ENCODE measurements around the gene OR6B1. TPM values are rescaled to one million over a fixed set of nuclear protein-coding genes. Genes with fewer than 3 reads are reported as not detected.
"Not testable (repeated sequence)": the region's sequence is repeated elsewhere in the genome, so short reads cannot be mapped to it uniquely, and the experiment has no call there.

The OR6B1 gene
- total RNA-seq, 1 donor from 2014 or later: not detected

GRCh38 chr7:143993924-143994323 is 6.2 kb upstream of the OR6B1 start:
- intact Hi-C loops (cut with DNase I): no loop called here
- DNase-seq (ENCODE audit: missing footprints): no peak
- no peak for ATAC-seq

DNA sequence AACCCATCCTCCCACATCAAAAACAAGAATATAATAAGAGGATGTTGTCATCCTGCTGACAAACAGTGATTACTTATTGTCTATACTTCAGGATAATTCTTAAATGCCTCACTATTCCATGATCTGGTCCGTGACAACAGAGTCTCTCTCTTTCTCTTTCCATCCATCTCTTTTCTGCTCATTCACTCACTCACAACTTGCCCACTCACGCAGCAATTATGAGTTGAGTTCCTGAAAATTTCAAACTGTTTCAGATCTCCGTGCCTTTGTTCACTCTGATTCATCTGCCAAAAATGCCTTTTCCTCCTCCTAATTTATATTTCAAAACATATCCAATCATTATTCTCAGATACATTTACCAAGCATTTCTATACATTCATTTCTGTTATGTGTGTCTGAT is 1.4 kb downstream of the OR6B1 start:
- intact Hi-C loops (cut with DNase I): no loop called here
- ATAC-seq (no peak), DNase-seq (ENCODE audit: missing footprints) (no peak)

- ATAC-seq: no peak
- intact Hi-C loops (cut with DNase I): no loop called here
- no peak for DNase-seq (ENCODE audit: missing footprints)
Measured at GRCh38 chr7:144004703-144005102, 4.6 kb downstream of the OR6B1 start.

- intact Hi-C loops (cut with DNase I): no loop called here
- no peak for DNase-seq (ENCODE audit: missing footprints)
- no peak for ATAC-seq
Measured at GRCh38 chr7:144006029-144006691, 6.0 kb downstream of the OR6B1 start.

DNA sequence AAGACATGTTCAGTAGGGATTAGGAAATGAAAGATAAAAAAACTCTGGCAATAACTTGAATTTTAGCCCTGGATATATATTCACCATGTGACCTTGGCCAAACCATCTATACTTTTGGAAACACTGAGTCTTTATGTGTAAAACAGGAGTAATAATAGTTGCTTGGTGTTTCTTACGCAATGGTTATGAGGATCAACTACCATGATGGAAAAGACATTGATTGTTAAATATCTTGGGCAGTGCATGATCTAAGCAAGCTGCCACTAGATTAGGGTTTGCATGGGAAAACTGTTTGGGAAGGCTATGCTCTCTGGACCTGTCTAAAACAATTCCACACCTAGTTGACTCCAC is 6.5 kb downstream of the OR6B1 start:
- intact Hi-C loops (cut with DNase I): no loop called here
- DNase-seq (ENCODE audit: missing footprints): no peak
- no peak for ATAC-seq

GRCh38 chr7:144009361-144009760 is 9.2 kb downstream of the OR6B1 start:
- ATAC-seq (no peak), DNase-seq (ENCODE audit: missing footprints) (no peak)
- intact Hi-C loops (cut with DNase I): no loop called here

- DNase-seq (ENCODE audit: missing footprints); ATAC-seq; intact Hi-C loops (cut with DNase I): not testable (repeated sequence)
Measured at GRCh38 chr7:144010061-144010460, 9.9 kb downstream of the OR6B1 start.

GRCh38 chr7:144010821-144011220 is 10.7 kb downstream of the OR6B1 start:
- intact Hi-C loops (cut with DNase I); DNase-seq (ENCODE audit: missing footprints); ATAC-seq: not testable (repeated sequence)

DNA sequence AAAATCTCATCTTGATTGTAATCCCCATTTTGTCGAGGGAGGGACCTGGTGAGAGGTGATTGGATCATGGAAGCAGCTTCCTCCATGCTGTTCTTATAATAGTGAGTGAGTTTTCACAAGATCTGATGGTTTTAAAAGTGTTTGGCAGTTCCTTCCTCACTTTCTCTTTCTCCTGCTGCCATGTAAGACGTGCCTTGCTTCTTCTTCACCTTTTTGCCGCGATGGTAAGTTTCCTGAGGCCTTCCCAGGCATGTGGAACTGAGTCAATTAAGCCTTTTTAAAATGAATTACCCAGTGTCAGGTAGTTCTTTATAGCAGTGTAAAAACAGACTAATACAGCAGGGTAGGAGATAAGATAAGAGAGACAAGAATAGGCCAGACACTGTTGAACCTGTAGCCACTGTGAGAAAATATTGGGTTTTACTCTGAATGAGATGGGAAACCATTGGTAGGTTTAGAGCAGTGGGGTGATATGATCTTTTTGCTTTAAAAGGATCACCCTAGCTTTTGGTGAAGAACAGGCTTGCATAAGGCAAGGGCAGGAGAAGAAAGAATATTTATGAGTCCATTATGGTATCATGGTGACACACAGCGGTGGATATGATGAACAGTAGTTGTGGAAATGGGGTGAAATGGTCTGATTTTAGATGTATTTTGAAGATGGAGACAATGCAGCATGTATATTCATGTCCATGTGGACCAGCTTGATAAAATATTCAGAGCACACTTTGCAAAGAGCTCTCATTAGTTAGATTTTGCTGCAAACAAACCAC is 11.5 kb downstream of the OR6B1 start:
- intact Hi-C loops (cut with DNase I): no loop called here
- DNase-seq (ENCODE audit: missing footprints): no peak

DNA sequence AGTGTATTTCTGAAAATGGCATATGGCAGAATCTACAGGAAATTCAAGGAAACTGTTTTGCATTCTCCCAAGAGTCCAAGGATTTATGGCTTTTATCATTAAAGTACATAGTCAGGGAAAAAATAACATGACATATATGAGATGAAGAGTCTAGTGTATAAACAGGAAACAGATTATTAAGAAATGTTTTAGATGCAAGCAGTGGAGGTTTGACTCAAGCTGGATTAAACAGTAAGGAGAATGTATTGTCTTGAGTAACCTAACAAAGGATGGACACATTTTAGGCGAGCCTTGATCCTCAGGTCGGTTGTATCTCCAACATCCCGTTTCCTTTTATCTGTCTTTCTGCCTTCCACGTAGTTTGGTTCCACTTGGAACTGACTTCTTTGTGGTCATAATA is 17.9 kb downstream of the OR6B1 start:
- no peak for ATAC-seq
- no peak for DNase-seq (ENCODE audit: missing footprints)
- intact Hi-C loops (cut with DNase I): no loop called here

More for the DNA sequence above, 11.5 kb downstream of the OR6B1 start:
- no peak for ATAC-seq

- DNase-seq (ENCODE audit: missing footprints): no peak
- peak; percentile 80 for ATAC-seq
- intact Hi-C loops (cut with DNase I): no loop called here
Measured at GRCh38 chr7:144019457-144019856, 19.3 kb downstream of the OR6B1 start.

- DNase-seq (ENCODE audit: missing footprints): no peak
- peak; percentile 48 for ATAC-seq
- intact Hi-C loops (cut with DNase I): loop anchor here (5.0 kb wide), 1 partner anchor 118 kb away; the partner anchor contains the start of gene TCAF1
Measured at GRCh38 chr7:144020340-144020739, 20.2 kb downstream of the OR6B1 start.

DNA sequence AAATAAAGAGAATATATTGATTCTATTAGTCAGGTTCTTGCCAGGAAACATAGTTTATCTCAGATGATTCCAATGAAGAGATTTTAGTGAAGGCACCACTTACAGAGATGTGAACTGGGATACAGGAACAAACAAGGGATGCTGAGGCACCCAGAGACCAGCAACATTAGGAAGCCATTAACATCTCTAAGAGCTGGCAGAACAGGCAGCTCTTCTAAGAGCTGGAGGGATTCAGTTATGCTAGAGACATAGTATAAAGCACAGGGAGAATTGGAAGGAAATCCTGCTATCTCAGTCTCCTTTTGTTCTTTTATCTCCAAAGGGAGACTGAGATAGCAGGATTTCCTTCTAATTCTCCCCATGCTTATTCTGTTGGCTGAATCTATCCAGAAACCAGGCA is 22.0 kb downstream of the OR6B1 start:
- intact Hi-C loops (cut with DNase I): loop anchor here (5.0 kb wide), 1 partner anchor 120 kb away; the partner anchor contains the start of gene TCAF1
- DNase-seq (ENCODE audit: missing footprints): no peak
- no peak for ATAC-seq

GRCh38 chr7:144023171-144023827 is 23.2 kb downstream of the OR6B1 start:
- no peak for DNase-seq (ENCODE audit: missing footprints)
- intact Hi-C loops (cut with DNase I): loop anchor here (5.0 kb wide), 1 partner anchor 121 kb away; the partner anchor contains the start of gene TCAF1
- no peak for ATAC-seq

DNA sequence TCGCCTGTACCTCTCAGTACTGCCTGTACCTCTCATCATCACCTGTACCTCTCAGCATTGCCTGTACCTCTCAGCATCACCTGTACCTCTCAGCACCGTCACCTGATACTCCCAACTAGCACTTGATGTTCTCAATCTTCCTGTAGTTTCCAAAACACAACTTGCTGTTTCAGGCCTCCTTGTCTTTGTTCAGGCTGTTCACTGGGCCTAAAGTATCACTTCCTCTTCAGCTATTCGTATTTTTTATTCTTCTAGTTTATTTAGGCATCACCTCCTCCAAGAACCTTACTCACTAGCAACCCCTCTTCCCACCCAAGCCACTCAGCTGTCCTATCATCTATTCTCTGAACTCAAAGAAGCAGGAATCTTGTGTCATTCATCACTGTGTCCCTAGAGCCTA is 24.1 kb downstream of the OR6B1 start:
- ATAC-seq (no peak), DNase-seq (ENCODE audit: missing footprints) (no peak)
- intact Hi-C loops (cut with DNase I): loop anchor here (5.0 kb wide), 1 partner anchor 122 kb away; the partner anchor contains the start of gene TCAF1

DNA sequence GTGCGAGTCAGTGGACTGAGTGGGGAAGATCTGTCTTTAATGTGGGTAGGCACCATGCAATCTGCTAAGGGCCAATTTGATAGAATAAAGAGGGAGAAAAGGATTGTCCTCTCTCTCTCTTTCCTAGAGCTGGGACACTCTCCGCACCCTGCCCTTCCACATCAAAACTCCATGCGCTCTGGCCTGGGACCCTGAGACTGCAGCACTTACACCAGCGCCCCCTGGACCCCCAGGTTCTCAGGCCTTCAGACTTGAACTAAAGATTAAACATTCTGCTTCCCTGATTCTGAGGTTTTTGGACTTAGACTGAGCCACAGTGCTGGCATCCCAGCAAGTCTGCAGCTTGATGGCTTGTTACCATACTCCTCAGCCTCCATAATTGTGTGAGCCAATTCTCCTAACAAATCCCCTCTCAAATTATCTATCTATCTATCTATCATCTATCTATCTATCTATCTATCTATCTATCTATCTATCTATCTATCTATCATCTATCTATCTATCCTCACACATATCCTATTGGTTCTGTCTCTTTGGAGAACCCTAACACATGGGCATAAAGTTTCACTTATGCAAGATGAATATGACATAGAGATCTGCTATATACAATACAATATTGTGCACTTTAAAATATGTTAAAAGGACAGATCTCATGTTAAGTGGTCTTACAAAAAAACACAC is 26.2 kb downstream of the OR6B1 start:
- DNase-seq (ENCODE audit: missing footprints) (no peak), ATAC-seq (no peak)
- intact Hi-C loops (cut with DNase I): loop anchor here (5.0 kb wide), 1 partner anchor 294 kb away; no protein-coding TSS in a partner anchor

DNA sequence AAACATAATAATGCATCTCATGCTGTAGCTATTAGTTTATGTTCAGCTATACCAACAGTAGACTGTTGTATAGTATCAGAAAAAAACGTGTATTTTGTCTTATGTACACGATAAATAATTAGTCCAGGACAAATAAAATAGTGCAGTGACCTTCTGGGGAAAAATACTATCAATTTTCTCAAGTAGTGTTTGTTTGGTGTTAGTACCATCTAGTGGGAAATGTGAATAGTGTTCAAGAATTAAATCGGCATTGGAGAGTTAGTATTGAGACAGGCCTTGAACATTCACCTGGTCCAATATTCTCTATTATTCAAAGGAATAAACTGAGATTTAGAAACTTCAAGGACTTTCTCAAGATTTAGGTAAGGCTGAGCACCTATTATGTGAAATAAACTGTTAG is 26.9 kb downstream of the OR6B1 start:
- ATAC-seq: no peak
- intact Hi-C loops (cut with DNase I): loop anchor here (5.0 kb wide), 1 partner anchor 295 kb away; no protein-coding TSS in a partner anchor
- no peak for DNase-seq (ENCODE audit: missing footprints)

GRCh38 chr7:144027974-144028373 is 27.9 kb downstream of the OR6B1 start:
- ATAC-seq (no peak), DNase-seq (ENCODE audit: missing footprints) (no peak)
- intact Hi-C loops (cut with DNase I): loop anchor here (5.0 kb wide), 1 partner anchor 296 kb away; no protein-coding TSS in a partner anchor

GRCh38 chr7:144028547-144028946 is 28.4 kb downstream of the OR6B1 start:
- intact Hi-C loops (cut with DNase I): loop anchor here (5.0 kb wide), 1 partner anchor 296 kb away; no protein-coding TSS in a partner anchor
- DNase-seq (ENCODE audit: missing footprints): no peak
- ATAC-seq: no peak

Measured in Right ventricle myocardium inferior (tissue), 1 donor.